ENCODE data around the gene ATOH1.

ATOH1 gene

GRCh38 chr4:93828332-93828994, at the start of gene ATOH1:
ATOH1 (plus strand) TSS chr4:93828753; CDS start chr4:93828927, 174 bp downstream.
- Mint-ChIP-seq H3K9me3 (peaks cover 4% of the 10 kb centered on the region), H3K27ac (no peak within 1 kb of the TSS), H3K4me3 (peak within 1 kb of the TSS; percentile 13), H3K36me3 (ENCODE audit: low read depth) (peaks cover 10% of the 10 kb centered on the region), H3K27me3 (peaks cover 84% of the 10 kb centered on the region), H3K4me1 (ENCODE audit: low read depth) (peaks cover 15% of the 10 kb centered on the region)

- Mint-ChIP-seq H3K4me3 (no peak overlapping the region), H3K27me3 (no peaks in the 10 kb centered on the region), H3K27ac (no peak overlapping the region), H3K36me3 (ENCODE audit: low read depth) (no peaks in the 10 kb centered on the region), H3K9me3 (no peaks in the 10 kb centered on the region), H3K4me1 (ENCODE audit: low read depth) (no peaks in the 10 kb centered on the region)
Observed at GRCh38 chr4:93779228-93779627, 49.3 kb upstream of the ATOH1 start.

DNA sequence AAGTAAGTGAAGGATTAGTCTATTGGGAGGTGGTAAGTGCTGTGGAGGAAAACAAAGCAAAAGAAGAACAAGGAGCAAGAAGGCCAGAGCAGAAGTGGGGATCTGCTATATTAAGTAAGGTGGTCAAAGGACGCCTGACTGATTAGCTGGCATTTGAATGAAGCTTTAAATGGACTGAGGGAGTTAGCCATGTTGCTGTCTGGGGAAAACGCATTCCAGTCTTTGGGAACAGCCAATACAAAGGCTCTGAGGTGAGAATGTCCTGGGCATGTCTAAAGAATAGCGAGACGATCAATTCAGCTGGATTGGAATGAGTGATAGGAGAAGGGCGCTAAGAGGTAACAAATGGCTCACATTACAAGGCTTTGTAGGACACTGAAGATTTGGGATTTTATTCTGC, 48.5 kb upstream of the ATOH1 start:
- no peak overlapping the region for H3K4me3 Mint-ChIP-seq
- no peaks in the 10 kb centered on the region for H3K27me3 Mint-ChIP-seq
- H3K36me3 Mint-ChIP-seq (ENCODE audit: low read depth) = no peaks in the 10 kb centered on the region
- no peaks in the 10 kb centered on the region for H3K9me3 Mint-ChIP-seq
- H3K4me1 Mint-ChIP-seq (ENCODE audit: low read depth) = no peaks in the 10 kb centered on the region
- no peak overlapping the region for H3K27ac Mint-ChIP-seq

DNA sequence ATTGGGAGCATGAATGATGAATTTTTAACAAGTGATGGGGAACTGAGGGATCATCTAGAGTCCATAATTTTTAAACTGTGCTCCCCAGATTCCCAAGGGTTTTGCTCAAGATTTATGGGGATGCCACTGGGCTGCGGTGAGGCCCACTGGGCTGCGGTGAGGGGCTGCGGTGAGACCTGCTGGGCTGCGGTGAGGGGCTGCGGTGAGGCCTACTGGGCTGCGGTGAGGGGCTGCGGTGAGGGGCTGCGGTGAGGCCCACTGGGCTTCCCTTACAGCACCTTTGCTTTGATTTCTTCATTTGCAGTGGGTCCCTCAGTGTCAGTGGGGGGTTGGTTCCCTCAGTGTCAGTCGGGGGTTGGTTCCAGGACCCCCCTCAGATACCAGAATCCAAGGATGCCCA, 47.4 kb upstream of the ATOH1 start:
- Mint-ChIP-seq H3K4me1 (ENCODE audit: low read depth) (no peaks in the 10 kb centered on the region), H3K36me3 (ENCODE audit: low read depth) (no peaks in the 10 kb centered on the region), H3K27ac (no peak overlapping the region), H3K9me3 (no peaks in the 10 kb centered on the region), H3K4me3 (no peak overlapping the region), H3K27me3 (no peaks in the 10 kb centered on the region)

DNA sequence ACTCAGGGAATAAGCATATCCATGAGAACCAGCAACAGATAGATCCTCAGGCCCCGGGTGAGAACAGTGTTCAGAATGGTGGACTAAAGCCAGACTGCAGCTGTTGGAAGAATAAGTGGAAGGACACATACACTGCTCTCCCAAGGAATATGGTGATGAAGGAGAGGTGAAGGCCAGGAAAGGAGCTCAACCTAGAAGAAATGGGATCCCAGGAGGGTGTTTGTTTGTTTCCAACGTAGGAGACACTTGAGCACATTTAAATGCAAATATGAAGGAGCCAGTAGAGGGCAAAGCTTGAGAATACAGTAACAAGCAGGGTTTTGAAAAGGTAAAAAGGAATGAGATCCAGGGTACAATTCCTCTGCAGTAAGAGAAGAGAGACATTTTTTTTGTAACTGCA, 42.4 kb upstream of the ATOH1 start:
- no peaks in the 10 kb centered on the region for H3K9me3 Mint-ChIP-seq
- no peak overlapping the region for H3K27ac Mint-ChIP-seq
- no peaks in the 10 kb centered on the region for H3K36me3 Mint-ChIP-seq (ENCODE audit: low read depth)
- H3K4me1 Mint-ChIP-seq (ENCODE audit: low read depth) = no peaks in the 10 kb centered on the region
- H3K4me3 Mint-ChIP-seq = no peak overlapping the region
- H3K27me3 Mint-ChIP-seq = no peaks in the 10 kb centered on the region

DNA sequence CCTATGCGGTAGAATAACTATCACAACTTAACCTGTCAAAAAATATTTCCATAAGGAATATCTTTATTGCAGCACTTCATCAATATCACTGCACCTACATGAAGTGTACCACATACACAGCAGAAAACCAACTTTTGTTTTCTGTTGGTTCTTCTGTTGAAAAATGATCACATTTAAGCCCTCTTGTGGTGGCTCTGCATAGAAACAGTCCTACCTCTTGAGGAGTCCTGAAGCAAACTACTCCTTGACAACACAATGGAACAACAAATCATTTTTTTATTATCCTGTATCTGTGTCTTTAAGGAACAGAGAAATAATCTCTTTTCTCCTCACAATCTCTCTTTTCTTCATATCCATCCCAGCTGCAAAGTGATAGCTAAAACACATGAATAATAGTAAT, 39.8 kb upstream of the ATOH1 start:
- Mint-ChIP-seq H3K9me3 (no peaks in the 10 kb centered on the region), H3K27ac (no peak overlapping the region), H3K27me3 (no peaks in the 10 kb centered on the region)

GRCh38 chr4:93791570-93792195, 36.9 kb upstream of the ATOH1 start:
- Mint-ChIP-seq H3K27ac (no peak overlapping the region), H3K36me3 (ENCODE audit: low read depth) (no peaks in the 10 kb centered on the region), H3K27me3 (no peaks in the 10 kb centered on the region), H3K4me3 (no peak overlapping the region), H3K9me3 (no peaks in the 10 kb centered on the region), H3K4me1 (ENCODE audit: low read depth) (no peaks in the 10 kb centered on the region)

More for the DNA sequence above, 39.8 kb upstream of the ATOH1 start:
- H3K4me3 Mint-ChIP-seq = no peak overlapping the region
- no peaks in the 10 kb centered on the region for H3K36me3 Mint-ChIP-seq (ENCODE audit: low read depth)
- H3K4me1 Mint-ChIP-seq (ENCODE audit: low read depth) = no peaks in the 10 kb centered on the region

DNA sequence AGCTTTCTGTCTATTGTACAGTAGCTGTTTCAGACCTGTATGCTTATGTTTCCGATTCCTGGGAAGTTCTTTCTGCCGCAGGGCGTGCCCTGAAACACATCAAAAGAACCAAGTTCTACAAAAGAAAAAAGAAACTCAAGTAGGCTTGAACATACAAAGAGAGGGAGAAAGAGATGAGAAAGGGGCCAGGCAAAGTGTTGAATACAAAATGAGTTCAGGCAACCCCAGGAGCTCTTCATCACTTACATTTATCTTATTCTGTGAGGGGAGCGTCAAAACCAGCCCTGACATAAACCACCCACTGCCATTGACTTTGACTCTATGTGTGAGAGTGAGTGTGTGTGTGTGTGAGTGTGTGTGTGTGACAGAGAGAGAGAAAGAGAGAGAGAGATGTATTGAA, 26.5 kb upstream of the ATOH1 start:
- no peak overlapping the region for H3K4me3 Mint-ChIP-seq
- no peaks in the 10 kb centered on the region for H3K4me1 Mint-ChIP-seq (ENCODE audit: low read depth)
- no peak overlapping the region for H3K27ac Mint-ChIP-seq
- H3K36me3 Mint-ChIP-seq (ENCODE audit: low read depth) = no peaks in the 10 kb centered on the region
- H3K27me3 Mint-ChIP-seq = no peaks in the 10 kb centered on the region
- no peaks in the 10 kb centered on the region for H3K9me3 Mint-ChIP-seq

GRCh38 chr4:93809773-93810172, 18.8 kb upstream of the ATOH1 start:
- H3K4me3 Mint-ChIP-seq = no peak overlapping the region
- H3K27ac Mint-ChIP-seq = no peak overlapping the region
- H3K27me3 Mint-ChIP-seq = no peaks in the 10 kb centered on the region
- no peaks in the 10 kb centered on the region for H3K36me3 Mint-ChIP-seq (ENCODE audit: low read depth)
- H3K9me3 Mint-ChIP-seq = peaks cover 4% of the 10 kb centered on the region
- no peaks in the 10 kb centered on the region for H3K4me1 Mint-ChIP-seq (ENCODE audit: low read depth)

DNA sequence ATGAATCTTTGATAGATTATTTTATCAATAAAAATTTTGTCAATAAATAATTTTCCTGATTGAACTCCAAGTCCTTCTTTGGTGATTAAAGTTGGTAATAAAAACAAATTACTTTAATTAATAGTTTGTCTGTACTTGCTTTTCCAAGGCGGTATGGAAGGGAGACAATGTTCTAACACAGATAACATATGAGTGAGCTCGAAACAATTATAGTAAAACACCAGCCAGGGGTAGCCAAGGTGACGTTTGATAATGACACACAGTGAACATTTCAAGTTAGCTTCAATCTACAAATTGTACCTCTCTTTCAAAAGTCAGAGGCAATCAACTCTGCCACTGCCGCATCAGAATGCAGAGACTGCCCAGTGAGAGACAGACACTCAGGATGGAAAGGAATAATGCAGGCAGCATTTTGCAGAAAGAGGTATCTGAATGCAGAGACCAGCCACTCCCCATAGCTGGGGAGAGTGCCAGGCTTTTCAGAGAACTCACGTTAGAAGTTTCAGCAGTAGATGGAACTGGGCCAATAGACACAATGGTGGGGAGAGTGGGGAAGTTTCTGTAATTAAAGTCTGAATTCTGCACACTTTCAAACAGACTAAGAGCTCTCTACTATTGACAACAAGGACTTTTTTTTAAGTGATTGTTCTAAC, 18.1 kb upstream of the ATOH1 start:
- Mint-ChIP-seq H3K4me1 (ENCODE audit: low read depth) (no peaks in the 10 kb centered on the region), H3K27ac (no peak overlapping the region), H3K36me3 (ENCODE audit: low read depth) (no peaks in the 10 kb centered on the region), H3K9me3 (peaks cover 4% of the 10 kb centered on the region), H3K4me3 (no peak overlapping the region), H3K27me3 (no peaks in the 10 kb centered on the region)

DNA sequence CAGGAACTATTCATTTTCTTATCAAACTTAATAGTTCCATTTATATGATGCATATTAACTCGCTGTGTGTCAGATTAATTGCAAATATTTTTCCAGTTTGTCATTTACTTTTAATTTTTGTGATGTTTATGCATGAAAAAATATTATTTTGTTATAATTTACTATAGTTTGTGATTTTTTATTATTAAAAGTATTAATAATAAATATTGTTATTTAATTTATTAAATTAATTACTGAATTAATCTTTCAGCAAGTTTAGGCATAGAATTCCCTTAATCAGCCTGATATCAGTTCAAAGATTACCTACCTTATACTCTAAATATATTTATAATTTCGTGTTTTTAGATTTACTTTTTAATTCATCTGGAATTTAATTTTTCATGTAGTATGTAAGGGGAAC, 15.5 kb upstream of the ATOH1 start:
- Mint-ChIP-seq H3K9me3 (peaks cover 8% of the 10 kb centered on the region), H3K4me1 (ENCODE audit: low read depth) (no peaks in the 10 kb centered on the region), H3K36me3 (ENCODE audit: low read depth) (no peaks in the 10 kb centered on the region), H3K27me3 (no peaks in the 10 kb centered on the region), H3K4me3 (no peak overlapping the region), H3K27ac (no peak overlapping the region)

- peaks cover 8% of the 10 kb centered on the region for H3K9me3 Mint-ChIP-seq
- H3K4me1 Mint-ChIP-seq (ENCODE audit: low read depth) = no peaks in the 10 kb centered on the region
- no peak overlapping the region for H3K4me3 Mint-ChIP-seq
- no peaks in the 10 kb centered on the region for H3K36me3 Mint-ChIP-seq (ENCODE audit: low read depth)
- H3K27ac Mint-ChIP-seq = no peak overlapping the region
- no peaks in the 10 kb centered on the region for H3K27me3 Mint-ChIP-seq
Observed at GRCh38 chr4:93814141-93814540, 14.4 kb upstream of the ATOH1 start.

GRCh38 chr4:93814722-93815121, 13.8 kb upstream of the ATOH1 start:
- Mint-ChIP-seq H3K36me3 (ENCODE audit: low read depth) (no peaks in the 10 kb centered on the region), H3K4me1 (ENCODE audit: low read depth) (no peaks in the 10 kb centered on the region), H3K27me3 (no peaks in the 10 kb centered on the region), H3K27ac (no peak overlapping the region), H3K9me3 (peaks cover 8% of the 10 kb centered on the region), H3K4me3 (no peak overlapping the region)

GRCh38 chr4:93825551-93826216, 2.9 kb upstream of the ATOH1 start:
- peaks cover 10% of the 10 kb centered on the region for H3K36me3 Mint-ChIP-seq (ENCODE audit: low read depth)
- H3K9me3 Mint-ChIP-seq = peaks cover 4% of the 10 kb centered on the region
- H3K27me3 Mint-ChIP-seq = peaks cover 60% of the 10 kb centered on the region
- H3K4me1 Mint-ChIP-seq (ENCODE audit: low read depth) = peaks cover 15% of the 10 kb centered on the region
- H3K27ac Mint-ChIP-seq = no peak overlapping the region
- H3K4me3 Mint-ChIP-seq = no peak overlapping the region

GRCh38 chr4:93827272-93827947, 1.1 kb upstream of the ATOH1 start:
- Mint-ChIP-seq H3K27ac (no peak overlapping the region), H3K9me3 (peaks cover 4% of the 10 kb centered on the region), H3K36me3 (ENCODE audit: low read depth) (peaks cover 10% of the 10 kb centered on the region), H3K27me3 (peaks cover 76% of the 10 kb centered on the region), H3K4me3 (no peak overlapping the region), H3K4me1 (ENCODE audit: low read depth) (peaks cover 15% of the 10 kb centered on the region)

Measured in stimulated activated naive CD8-positive, alpha-beta T cell treated with anti-CD3 and anti-CD28 coated beads, Interleukin-15, Interleukin-2, amounts not matched to agents 100 ng/mL and 50 ng/mL, for 24 hours (primary cell).